Stimulated activated naive B cell treated with anti-CD40 and anti-IgM and Interleukin-4, amounts not matched to agents 10 μg/mL and 1 μg/mL and 100 μg/mL, for 72 hours (primary cell): ENCODE data around the gene SNX9.
"Not testable (repeated sequence)": the region's sequence is repeated elsewhere in the genome, so short reads cannot be mapped to it uniquely, and the experiment has no call there.

Experiments
- ATAC-seq, 2 donors: fragments of 150-1000 bp; cut with Tn5 transposase; replicated peaks; 2 replicates each; pipeline ENCODE4 v1.10.0; 2021; ENCODE audit warnings: moderate library complexity in 1 of 2
- DNase-seq: peaks from one replicate; pipeline ENCODE4 v3.0.0; 2021
- H3K27ac Mint-ChIP-seq: one replicate; pipeline ENCODE4 v1.8.0; 2022; ENCODE audit warnings: mild to moderate bottlenecking, mixed read lengths
- H3K27me3 Mint-ChIP-seq, 2 donors: one replicate each; pipeline ENCODE4 v1.8.0; 2022; ENCODE audit warnings: mixed read lengths in 2 of 2
- H3K36me3 Mint-ChIP-seq, 2 donors: one replicate each; pipeline ENCODE4 v1.8.0; 2022; ENCODE audit warnings: mixed read lengths in 2 of 2, mild to moderate bottlenecking in 1 of 2
- H3K4me1 Mint-ChIP-seq, 2 donors: one replicate each; pipeline ENCODE4 v1.8.0; 2022; ENCODE audit warnings: mixed read lengths in 2 of 2, mild to moderate bottlenecking in 1 of 2
- H3K4me3 Mint-ChIP-seq, 2 donors: one replicate each; pipeline ENCODE4 v1.8.0; 2022; ENCODE audit warnings: mild to moderate bottlenecking in 2 of 2, mixed read lengths in 2 of 2, moderate library complexity in 1 of 2
- H3K9me3 Mint-ChIP-seq, 2 donors: one replicate each; pipeline ENCODE4 v1.8.0; 2022; ENCODE audit warnings: mixed read lengths in 2 of 2, mild to moderate bottlenecking in 1 of 2

Gene SNX9

DNA sequence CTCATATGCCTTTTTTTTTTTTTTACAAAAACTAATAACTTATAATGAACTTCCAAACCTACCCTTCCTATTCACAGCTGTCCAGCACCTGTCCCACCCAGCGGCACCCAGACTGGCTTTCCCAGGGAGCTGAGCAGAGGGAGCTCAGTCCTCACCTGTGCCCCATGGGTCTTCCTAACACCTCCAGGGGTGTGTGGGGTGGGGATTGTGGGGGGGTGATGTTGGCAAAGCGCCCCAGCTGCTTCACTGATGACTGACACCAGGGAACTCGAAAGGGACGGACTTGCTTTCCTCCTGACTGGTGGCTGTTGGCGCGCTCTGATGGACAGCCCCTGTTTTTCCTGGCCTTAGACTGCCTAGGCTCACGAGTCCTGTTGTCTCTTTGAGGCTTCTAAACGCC, 144.4 kb downstream of the SNX9 start:
- Mint-ChIP-seq H3K9me3 (peaks cover 3% of the 10 kb centered on the region in 2 donors), H3K4me1 (peaks cover 7% of the 10 kb centered on the region in 2 donors), H3K27me3 (peaks cover 15 to 27% of the 10 kb centered on the region in 2 donors), H3K36me3 (peaks cover 3% of the 10 kb centered on the region in 2 donors), H3K27ac (no peak overlapping the region), H3K4me3 (no peak overlapping the region)
- DNase-seq, result no peak
- no peak for ATAC-seq

DNA sequence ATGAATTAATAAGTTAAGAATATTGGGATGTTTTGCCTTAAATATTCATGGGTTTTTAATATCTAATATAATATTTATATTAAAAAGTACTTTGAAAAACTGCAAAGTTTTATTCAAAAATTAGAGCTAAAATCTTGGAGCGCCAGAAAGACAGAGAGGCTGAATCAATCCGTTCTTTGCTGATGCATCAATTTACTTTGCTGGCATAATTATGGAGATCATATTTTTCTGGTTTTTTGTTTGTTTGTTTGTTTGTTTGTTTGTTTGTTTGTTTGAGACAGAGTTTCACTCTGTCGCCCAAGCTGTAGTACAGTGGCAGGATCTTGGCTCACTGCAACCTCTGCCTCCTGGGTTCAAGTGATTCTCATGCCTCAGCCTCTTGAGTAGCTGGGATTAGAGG, 149.1 kb downstream of the SNX9 start:
- not testable (repeated sequence) for H3K27ac Mint-ChIP-seq, DNase-seq, H3K4me3 Mint-ChIP-seq, H3K9me3 Mint-ChIP-seq, H3K36me3 Mint-ChIP-seq, ATAC-seq, H3K4me1 Mint-ChIP-seq
- peaks cover 21% of the 10 kb centered on the region in 2 donors for H3K27me3 Mint-ChIP-seq

DNA sequence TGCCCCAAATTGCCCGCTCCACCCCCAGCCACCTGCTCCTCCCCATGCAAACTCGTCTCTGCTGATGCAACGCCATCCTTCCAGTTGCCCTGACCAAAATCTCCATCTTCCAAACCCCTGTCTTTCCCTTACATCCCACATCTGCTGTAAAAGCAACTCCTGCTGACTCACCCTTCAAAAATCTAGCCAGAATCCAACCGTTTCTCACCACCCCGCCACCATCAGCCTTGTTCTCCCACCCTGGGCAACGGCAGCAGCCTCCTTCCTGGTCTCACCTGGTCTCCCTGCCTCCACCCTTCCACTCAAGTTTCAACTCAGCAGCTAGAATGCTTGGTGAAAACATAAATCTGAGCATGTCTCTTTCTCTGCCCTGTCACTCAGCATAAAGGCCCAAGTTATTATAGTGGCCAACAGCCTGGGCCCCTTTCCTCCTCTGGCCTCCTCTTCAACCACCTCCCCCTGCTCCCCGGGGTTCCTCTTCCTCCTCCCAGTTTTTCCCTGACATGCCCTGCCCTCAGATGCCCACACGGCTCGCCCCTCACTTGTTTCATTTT, 151.4 kb downstream of the SNX9 start:
- no peaks in the 10 kb centered on the region for H3K9me3 Mint-ChIP-seq

DNA sequence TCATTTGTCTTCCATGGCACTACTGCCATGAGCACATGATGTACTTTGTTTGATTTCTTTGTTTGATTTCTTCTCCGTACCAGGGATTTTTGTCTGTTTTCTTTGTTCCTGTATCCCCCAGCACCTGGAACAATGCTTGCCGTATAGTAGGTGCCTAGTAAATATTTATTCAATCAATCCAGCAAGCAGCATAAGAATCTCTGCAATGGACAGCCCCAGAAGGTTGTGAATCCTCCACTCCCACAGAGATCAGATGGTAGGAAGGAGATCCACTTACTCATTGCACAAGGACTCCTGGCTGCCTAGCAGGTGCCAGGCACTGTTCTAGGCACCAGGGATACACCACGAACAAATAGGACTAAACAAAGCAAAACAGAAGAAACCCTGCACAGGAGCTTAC, 151.9 kb downstream of the SNX9 start:
- no peaks in the 10 kb centered on the region for H3K36me3 Mint-ChIP-seq
- H3K4me1 Mint-ChIP-seq, result peaks cover 6 to 7% of the 10 kb centered on the region in 2 donors
- ATAC-seq, result no peak
- H3K9me3 Mint-ChIP-seq, result no peaks in the 10 kb centered on the region
- no peak for DNase-seq
- no peak overlapping the region for H3K27ac Mint-ChIP-seq
- H3K4me3 Mint-ChIP-seq, result no peak overlapping the region
- peaks cover 26 to 34% of the 10 kb centered on the region in 2 donors for H3K27me3 Mint-ChIP-seq

More for the DNA sequence above, 151.4 kb downstream of the SNX9 start:
- Mint-ChIP-seq H3K27me3 (peaks cover 26 to 34% of the 10 kb centered on the region in 2 donors), H3K36me3 (no peaks in the 10 kb centered on the region), H3K27ac (no peak overlapping the region), H3K4me1 (peaks cover under 1 to 6% of the 10 kb centered on the region in 2 donors), H3K4me3 (no peak overlapping the region)
- ATAC-seq, result no peak
- no peak for DNase-seq

DNA sequence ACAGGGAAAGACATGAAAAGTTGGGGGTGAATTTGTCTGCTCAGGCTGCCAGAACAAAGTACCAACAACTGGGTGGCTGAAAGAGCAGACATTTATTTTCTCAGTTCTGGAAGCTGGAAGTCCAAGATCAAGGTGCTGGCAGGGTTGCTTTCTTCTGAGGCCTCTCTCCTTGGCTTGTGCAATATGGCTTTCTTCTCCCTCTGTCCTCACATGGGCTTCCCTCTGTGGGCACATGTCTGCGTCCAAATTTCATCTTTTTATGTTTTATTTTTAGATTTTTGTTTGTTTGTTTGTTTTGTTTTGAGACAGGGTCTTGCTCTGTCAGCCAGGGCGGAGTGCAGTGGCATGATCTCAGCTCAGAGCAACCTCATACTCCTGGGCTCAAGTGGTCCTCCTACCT, 152.4 kb downstream of the SNX9 start:
- no peaks in the 10 kb centered on the region for H3K9me3 Mint-ChIP-seq
- no peak overlapping the region for H3K27ac Mint-ChIP-seq
- no peak for DNase-seq
- ATAC-seq, result no peak
- peaks cover 25 to 33% of the 10 kb centered on the region in 2 donors for H3K27me3 Mint-ChIP-seq
- H3K4me1 Mint-ChIP-seq, result peaks cover 10 to 12% of the 10 kb centered on the region in 2 donors
- H3K36me3 Mint-ChIP-seq, result no peaks in the 10 kb centered on the region
- H3K4me3 Mint-ChIP-seq, result no peak overlapping the region

DNA sequence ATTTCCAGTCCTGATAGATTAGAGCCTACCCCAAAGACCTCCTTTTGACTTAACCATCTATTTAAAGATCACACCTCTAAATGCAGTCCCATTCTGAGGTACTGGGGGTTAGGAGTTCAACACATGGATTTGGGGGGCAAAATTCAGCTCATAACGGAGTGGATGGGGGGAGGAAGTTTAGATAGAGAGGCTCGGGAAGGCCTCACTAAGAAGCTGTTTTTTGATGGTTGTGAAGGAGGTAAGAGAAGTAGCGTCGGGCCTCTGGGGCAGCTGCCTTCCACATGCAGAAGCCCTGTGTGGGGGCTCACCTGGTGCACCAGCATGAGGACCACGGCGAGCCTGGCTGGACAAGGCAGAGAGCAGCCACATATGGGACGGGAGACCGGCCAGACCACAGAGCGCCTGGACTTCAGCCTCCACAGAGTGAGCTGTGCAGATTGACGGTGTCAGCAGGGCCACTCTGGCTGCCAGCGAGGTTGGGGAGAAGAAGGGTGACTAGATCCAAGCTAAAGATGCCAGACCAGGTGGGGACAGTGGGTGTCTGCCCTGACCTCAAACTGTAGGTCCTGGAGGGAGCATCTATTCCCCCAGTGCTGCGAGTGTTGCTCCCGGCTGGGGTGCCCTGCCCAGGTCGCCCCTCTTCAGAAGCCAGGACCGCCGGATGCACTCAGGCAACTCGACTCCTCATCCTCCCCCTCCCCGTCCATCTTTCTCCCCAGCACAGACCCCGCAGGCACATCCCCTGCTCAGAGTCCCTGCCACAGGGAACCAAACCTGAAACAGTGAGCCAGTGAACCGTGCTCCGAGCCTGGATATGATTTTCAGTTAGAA, 153.5 kb downstream of the SNX9 start:
- no peaks in the 10 kb centered on the region for H3K36me3 Mint-ChIP-seq
- no peaks in the 10 kb centered on the region for H3K9me3 Mint-ChIP-seq
- no peak overlapping the region for H3K27ac Mint-ChIP-seq
- H3K27me3 Mint-ChIP-seq, result peaks cover 15 to 22% of the 10 kb centered on the region in 2 donors
- peaks cover 18 to 19% of the 10 kb centered on the region in 2 donors for H3K4me1 Mint-ChIP-seq
- DNase-seq (no peak), ATAC-seq (no peak)
- no peak overlapping the region for H3K4me3 Mint-ChIP-seq

- Mint-ChIP-seq H3K27me3 (peaks cover 13 to 19% of the 10 kb centered on the region in 2 donors), H3K9me3 (no peaks in the 10 kb centered on the region), H3K4me1 (peaks cover 18 to 21% of the 10 kb centered on the region in 2 donors), H3K27ac (no peak overlapping the region), H3K36me3 (no peaks in the 10 kb centered on the region), H3K4me3 (no peak overlapping the region)
- DNase-seq (no peak), ATAC-seq (no peak)
Observed at GRCh38 chr6:157977176-157977804, 154.2 kb downstream of the SNX9 start.

GRCh38 chr6:157978021-157978783, 155.2 kb downstream of the SNX9 start:
- Mint-ChIP-seq H3K9me3 (no peaks in the 10 kb centered on the region), H3K4me3 (no peak overlapping the region), H3K4me1 (peaks cover 25 to 30% of the 10 kb centered on the region in 2 donors), H3K36me3 (peaks cover 2 to 3% of the 10 kb centered on the region in 2 donors), H3K27me3 (peaks cover 13 to 19% of the 10 kb centered on the region in 2 donors), H3K27ac (no peak overlapping the region)
- no peak for ATAC-seq
- no peak for DNase-seq

DNA sequence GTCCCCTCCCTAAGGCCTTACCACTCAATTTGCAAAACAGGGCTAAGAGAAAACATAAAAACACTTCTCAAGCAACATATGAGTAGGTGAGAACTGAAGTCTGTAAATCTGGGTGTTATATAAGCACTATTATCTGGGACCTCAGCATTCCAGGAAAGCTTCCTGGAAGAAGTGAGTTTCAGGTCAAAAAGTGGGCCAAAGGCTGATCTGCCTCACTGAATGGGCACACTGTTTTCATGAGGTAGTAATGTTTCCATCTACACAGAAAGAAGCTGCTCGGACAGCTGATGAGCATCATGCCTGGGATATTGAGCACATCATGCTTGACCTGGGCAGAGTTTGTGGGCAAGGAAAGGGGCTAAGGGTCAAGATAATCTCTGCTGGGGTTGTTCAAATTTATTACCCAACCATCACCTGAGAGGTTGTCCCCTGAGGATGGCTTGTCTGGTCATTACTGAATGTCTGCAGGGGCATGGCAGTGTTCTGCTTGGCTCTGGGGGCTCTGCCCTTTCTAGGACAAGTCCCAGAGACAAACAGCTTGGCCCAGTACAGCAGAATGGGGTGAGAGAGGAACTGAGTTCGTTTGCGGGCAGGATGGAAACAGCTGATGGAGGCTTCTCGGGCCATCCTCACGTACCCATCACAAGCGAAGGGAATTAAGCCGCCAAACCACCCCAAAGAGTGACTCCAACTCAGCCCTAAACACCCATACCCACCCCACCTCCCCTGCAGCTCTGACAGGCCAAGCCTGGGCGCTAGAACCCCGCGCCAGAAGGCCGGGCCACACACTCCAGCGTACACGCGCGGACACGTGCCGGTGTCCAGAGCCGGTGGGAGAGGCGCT, 157.5 kb downstream of the SNX9 start:
- Mint-ChIP-seq H3K4me1 (peaks cover 27 to 52% of the 10 kb centered on the region in 2 donors), H3K36me3 (peaks cover 3 to 6% of the 10 kb centered on the region in 2 donors), H3K9me3 (no peaks in the 10 kb centered on the region), H3K4me3 (peak overlapping the region; percentile 92 to 93), H3K27me3 (peaks cover 5 to 13% of the 10 kb centered on the region in 2 donors), H3K27ac (peak overlapping the region; percentile 94)
- peak; percentile 23 for DNase-seq
- ATAC-seq, result peak; percentile 46 to 51

DNA sequence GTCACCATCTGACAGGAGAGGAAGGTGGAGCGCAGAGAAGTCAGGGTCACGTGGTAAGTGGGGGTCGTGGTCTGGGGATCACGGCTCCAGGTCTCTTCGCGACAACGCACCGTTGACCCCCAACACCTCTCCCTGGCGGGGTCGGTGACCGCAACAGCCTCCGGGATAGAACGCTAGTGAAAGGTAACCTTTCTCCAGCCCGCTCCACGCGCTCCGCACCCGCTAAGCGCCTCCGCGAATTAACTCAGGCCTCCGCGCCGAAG, 158.0 kb downstream of the SNX9 start:
- DNase-seq, result peak; percentile 22
- peak overlapping the region; percentile 92 to 93 for H3K4me3 Mint-ChIP-seq
- peaks cover 5 to 13% of the 10 kb centered on the region in 2 donors for H3K27me3 Mint-ChIP-seq
- H3K27ac Mint-ChIP-seq, result peak overlapping the region; percentile 94
- ATAC-seq, result peak in 1 of 2 donors; percentile 52
- no peaks in the 10 kb centered on the region for H3K9me3 Mint-ChIP-seq
- H3K4me1 Mint-ChIP-seq, result peaks cover 27 to 53% of the 10 kb centered on the region in 2 donors
- H3K36me3 Mint-ChIP-seq, result peaks cover 3 to 6% of the 10 kb centered on the region in 2 donors

DNA sequence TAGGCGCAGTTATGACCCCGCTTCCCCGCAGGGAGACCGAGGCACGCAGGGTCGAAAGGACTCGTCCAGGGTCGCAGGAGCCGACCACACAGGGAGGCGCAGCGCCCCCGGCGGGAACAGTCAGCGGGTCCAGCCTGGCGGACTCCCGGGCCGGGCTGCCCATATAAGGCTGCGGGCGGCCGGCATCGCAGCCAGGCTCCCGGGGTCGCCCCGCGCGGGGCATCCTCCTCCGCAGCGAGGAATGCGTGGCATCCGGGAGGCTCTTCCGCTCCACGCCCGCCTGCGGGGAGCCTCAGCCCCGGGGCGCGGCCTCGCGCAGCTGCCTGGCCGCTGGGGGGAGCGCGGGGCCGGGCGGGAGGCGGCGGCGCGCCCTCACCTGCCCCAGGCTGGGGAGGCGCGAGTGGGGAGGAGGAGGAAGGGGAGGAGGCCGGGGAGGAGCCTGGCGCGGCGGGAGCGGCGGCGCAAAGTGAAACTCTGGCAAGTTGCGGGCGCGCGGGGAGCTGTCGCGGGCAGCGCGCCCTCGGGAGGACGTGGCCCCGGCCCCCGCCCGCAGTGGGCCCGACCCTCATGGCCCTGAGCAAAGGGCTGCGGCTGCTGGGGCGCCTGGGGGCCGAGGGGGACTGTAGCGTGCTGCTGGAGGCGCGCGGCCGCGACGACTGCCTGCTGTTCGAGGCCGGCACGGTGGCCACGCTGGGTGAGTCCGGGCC, 158.5 kb downstream of the SNX9 start, which contains the start of gene SYNJ2:
Gene SYNJ2 (plus strand): TSS at position 469 of the 707 bp plus-strand sequence. CDS start 99 bp downstream, at position 568.
- Mint-ChIP-seq H3K4me3 (peak within 1 kb of the TSS; percentile 92 to 93), H3K27ac (peak within 1 kb of the TSS; percentile 94), H3K9me3 (no peaks in the 10 kb centered on the region), H3K27me3 (peaks cover 5 to 13% of the 10 kb centered on the region in 2 donors), H3K4me1 (peaks cover 27 to 53% of the 10 kb centered on the region in 2 donors), H3K36me3 (peaks cover 3 to 6% of the 10 kb centered on the region in 2 donors)
- peak; percentile 76 to 79 for ATAC-seq
- DNase-seq, result peak; percentile 71

GRCh38 chr6:157982102-157982562, 159.1 kb downstream of the SNX9 start:
- H3K27ac Mint-ChIP-seq, result peak overlapping the region; percentile 81
- H3K4me1 Mint-ChIP-seq, result peaks cover 27 to 53% of the 10 kb centered on the region in 2 donors

More at GRCh38 chr6:157982102-157982562, 159.1 kb downstream of the SNX9 start:
- peaks cover 5 to 13% of the 10 kb centered on the region in 2 donors for H3K27me3 Mint-ChIP-seq
- peaks cover 3 to 6% of the 10 kb centered on the region in 2 donors for H3K36me3 Mint-ChIP-seq
- H3K4me3 Mint-ChIP-seq, result peak overlapping the region; percentile 92 to 93
- DNase-seq, result peak; percentile 32
- ATAC-seq, result peak; percentile 27 to 28
- no peaks in the 10 kb centered on the region for H3K9me3 Mint-ChIP-seq
